NCI-H510A treated with DMSO at 0.1 percent for 48 hours (cell line): ENCODE measurements around the gene TDP1.
A peak's percentile ranks its signal among the peaks of the same experiment; 100 is the strongest.

ENCODE experiments used
- DNase-seq: peaks from one replicate; lab custom pipeline; 2025; lab: John Stamatoyannopoulos, UW

TDP1 gene

DNA sequence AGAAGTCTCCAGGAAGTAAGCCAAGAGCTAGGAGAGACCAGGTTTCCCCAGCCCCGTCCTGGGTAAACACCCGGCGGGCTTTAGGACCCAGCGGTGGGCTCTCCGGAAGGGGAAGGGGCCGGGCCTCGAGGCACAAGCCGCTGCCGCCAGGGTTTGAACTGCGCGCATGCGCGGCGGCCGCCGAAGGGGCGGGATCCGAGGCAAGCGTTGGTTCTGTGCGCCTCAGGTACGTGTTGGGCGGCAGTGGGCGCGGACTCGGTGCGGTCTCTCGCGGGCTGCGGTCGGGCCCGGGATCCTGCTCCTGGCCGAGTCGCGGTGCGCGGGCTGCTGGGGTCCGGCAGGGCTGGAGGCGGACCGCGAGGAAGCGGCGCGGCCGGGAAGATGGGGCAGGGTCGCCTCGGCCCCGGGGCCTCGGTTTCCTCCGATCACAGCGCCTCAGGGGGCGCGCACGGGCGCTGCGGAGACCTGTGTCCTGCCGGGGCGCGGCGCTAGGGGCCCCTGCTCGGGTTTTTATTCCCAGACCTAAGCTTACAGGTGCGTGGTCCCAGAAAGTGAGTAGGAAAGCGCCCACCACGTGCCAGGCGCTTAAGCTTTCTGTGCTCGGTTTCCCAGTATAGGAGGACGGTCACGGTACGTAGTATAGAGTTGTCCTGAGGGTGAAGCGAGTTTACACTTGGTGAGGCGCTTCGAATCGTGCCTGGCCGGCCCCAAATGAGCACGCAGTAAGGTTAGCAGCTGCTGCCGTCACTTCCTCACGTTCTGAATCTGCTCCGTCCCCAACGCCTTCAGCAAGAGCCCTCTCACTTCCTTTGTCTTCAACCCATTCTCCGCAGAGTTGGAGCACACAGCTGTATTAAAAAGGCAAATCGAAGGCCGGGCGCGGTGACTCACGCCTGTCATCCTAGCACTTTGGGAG lies at the start of gene TDP1:
Gene TDP1 (plus strand): TSS at position 183 of the 916 bp plus-strand sequence. CDS start 7,188 bp downstream, outside the sequence.
- peak; percentile 90 for DNase-seq

GRCh38 chr14:89906000-89906399 lies 49.7 kb upstream of the TDP1 start:
- no peak for DNase-seq

DNA sequence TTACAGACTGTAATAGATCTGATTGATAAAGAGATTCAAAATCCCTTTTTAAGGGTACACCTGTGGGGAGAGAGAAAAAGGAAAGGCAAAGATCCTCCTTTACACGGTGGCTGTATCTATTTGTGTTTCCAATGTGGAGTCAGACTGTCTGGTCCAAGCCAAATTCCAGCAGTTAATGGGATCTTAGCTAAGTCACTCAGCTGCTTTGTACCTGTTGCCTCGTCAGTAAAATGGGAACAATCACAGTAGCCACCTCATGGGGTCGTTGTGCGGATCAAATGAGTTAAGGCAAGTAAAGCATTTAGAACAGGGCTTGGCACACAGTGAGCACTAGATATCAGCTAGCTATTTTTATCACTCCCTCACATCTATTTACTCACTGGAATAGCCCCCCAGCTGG lies 48.1 kb upstream of the TDP1 start:
- no peak for DNase-seq

- DNase-seq, result no peak
Observed at GRCh38 chr14:89908712-89909450, 46.8 kb upstream of the TDP1 start.

DNA sequence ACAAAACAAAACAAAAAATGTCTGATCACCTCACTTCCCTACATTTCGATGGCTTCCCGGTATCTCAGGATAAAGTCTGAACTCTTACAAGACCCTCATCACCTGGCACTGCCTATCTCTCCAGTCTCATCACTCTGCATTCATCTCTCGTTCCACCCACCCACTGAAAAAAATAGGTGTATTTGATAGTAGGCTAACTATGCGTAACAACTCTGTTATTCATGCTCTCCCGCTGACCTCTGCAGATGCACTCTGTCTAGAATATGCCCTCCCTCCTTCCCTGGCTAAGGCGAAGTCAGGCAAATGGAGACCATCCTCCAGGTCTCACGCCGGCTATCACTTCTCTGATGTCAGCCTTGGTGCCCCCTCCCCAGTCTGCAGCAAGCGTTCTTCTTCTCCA lies 46.1 kb upstream of the TDP1 start:
- DNase-seq, result no peak

DNA sequence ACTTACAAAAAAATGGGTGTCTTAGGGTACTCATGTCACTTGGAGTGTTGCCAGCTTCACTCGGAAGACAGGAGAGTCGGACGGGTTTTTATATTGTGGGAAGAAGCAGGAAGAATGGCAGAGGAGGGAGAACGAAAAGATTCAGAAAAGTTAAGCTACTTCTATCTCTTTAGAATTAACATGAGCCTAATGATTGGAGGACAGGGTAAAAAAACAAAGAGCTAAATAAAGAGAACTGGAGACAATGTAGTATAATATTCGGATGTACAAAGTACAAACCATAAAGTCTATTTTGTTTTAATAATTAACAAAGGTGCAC lies 45.1 kb upstream of the TDP1 start:
- DNase-seq, result no peak

DNA sequence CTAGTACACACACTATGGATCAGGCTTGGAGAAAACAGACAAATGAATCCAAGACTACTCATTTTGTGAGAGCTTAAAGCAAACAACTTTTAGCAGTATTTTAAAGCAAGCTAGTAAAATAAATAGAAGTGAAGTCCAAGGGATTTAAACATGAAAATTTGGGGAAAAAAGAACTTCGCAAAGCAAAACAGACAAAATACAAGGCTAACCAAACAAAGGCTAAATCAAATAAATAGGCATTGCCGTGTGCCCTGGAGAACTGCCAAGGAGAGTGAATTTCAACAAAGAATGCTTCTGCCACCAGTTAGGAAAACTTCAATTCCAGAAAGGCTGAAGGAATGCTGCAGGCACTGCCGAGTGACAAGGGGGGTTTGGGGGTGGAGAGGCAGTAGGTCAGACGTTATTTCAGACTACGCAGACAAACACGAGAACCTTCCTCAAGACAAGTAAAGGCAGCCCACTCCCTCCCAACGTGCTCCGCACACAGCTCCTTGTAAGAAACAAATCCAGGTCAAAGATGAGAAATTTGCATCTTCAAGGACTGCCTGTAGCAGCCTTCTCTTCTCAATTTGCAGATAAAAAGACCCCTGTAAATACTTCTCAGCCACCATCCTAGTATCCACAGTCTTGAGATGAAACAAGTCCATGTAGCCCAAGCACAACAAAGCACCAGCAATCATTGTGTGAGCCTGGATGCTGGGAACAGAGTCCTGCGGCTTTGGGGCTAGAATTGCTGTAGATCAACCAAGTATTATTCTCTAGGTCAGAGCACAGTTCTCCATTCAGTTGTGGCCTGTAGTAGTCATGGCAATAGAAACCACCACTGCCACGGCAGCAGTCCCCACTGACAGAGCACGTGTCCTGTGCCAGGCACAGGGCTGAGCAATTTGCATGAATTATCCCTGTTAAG lies 44.5 kb upstream of the TDP1 start:
- no peak for DNase-seq

DNA sequence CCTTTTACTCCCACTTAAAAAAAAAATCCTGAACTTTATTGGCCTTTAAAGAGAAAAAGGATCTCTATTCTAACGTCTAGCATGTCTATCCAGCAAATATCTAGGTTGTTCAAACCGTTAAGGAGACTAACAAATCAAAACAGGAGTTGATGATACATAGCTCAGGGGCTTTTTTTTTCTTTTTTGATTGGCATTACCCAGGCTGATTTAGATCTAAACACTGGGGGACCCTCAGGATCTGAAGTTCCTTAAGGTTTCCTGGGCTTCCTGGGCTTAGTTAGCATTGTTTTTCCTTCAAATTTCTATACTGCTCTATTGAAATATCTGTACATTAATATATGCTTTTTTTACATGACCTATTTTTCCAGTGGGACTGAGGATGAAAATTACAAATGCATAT lies 43.5 kb upstream of the TDP1 start:
- DNase-seq, result no peak

GRCh38 chr14:89912667-89913211 lies 43.0 kb upstream of the TDP1 start:
- no peak for DNase-seq

- DNase-seq, result peak; percentile 82
Observed at GRCh38 chr14:89915114-89915878, 40.4 kb upstream of the TDP1 start.

GRCh38 chr14:89918721-89919120 lies 37.0 kb upstream of the TDP1 start:
- no peak for DNase-seq

DNA sequence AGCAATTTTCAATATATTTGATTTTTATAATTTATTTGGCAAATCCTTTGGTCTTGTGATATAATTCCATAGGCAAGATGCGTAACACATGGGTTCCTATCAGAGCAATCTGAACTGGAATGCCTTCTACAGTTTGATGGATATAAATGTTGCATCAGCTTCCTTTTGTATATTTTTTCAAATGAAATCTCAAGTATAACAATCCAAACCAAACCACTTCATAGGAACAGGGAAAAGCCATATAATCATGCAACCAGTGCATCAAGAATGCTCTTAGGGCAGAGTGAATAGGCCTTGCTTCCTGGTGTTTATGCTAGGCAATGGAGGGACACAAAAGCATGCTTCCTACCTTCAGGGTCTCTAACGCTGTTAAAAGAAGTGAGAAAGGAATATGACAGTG lies 35.7 kb upstream of the TDP1 start:
- no peak for DNase-seq

DNA sequence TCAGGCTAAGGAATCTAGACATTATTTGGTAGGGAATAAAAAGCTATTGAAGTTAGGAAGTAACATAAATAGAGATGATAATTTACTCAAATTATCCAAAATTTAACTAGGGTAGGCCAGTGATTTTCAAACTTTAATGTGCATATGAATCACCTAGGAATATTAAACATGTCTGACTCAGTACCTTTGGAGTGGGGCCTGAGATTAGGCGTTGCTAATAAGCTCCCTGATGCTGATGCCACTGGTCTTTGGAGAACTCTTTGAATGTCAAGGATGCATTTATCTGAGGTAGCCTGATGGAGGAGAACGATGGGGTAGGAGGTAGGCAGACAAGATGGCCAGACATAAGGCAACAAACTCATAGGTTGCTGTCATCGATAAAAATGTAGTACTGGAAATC lies 34.4 kb upstream of the TDP1 start:
- no peak for DNase-seq

DNA sequence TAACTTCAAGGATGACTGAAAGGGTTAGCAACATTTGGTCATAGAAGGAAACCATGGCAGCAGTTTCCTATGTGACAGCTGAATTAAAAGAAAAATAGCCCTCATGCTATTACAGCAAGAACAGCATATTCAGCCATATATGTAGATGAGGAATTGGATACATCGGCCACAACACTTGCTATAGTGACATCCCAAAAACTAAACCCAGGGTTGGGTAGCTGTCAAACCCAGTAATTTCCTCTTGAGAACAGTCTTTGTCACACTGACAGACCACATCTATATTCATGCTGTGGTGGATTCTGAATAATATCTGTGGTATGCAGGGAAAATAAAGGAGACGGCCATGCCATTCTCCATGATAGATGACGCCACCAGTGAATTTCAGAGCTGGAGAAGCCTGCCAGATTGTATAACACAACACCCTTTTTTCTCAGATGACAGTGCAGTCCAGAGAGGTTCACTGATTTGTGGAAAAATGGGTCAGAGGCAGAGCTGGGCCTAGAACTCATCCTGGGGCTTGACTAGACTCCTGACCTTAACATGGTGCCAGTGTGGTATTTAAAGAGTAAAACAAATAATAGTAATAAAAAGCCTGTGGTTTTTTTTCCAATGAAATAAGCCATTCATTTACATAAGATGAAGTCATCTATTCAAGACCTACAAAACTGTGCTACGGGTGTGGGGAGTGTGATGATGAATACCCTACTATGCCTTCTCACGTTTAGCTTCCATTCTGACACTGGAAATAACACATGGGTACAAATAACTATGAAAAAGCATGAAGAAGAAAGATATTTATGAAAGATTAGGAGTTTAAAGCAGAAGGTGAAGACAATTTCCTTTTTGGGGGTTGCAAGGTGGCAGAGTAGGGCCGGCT lies 33.5 kb upstream of the TDP1 start:
- DNase-seq, result no peak

DNA sequence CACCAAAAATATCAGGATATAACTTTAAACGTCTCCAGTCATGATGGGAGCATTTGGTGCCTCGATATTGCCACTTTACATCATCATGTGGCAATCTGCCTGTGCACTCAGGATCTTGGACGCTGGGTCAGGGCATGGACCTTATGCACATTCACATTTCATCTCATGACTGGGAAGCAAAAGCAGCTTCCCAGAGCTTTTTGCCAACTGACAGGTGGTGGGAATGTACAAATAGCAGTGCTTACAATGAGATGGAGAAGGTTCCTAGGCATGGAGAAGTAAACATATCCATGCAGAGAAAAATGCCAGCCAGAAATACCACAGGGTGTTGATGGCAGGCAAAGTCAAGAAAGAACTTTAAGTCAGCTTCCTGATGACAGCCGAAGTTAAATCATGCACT lies 31.5 kb upstream of the TDP1 start:
- no peak for DNase-seq

DNA sequence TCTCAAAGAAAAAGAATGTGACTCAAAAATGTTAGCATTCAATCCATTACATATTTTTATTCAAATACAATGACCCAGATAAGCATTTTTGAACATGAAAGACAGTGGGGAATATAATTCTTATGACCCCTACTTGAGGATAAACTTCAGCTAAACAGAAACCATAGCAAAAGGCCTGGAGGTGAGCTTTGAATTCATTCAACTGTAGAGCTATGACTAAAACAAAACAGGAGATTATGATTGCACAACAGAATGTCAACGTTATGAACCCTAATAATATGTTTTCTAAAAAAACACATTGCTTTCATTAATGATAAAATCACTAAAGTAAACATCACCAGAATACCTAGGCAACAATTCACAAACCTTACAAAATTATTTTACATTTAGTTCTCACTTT lies 29.0 kb upstream of the TDP1 start:
- no peak for DNase-seq

DNA sequence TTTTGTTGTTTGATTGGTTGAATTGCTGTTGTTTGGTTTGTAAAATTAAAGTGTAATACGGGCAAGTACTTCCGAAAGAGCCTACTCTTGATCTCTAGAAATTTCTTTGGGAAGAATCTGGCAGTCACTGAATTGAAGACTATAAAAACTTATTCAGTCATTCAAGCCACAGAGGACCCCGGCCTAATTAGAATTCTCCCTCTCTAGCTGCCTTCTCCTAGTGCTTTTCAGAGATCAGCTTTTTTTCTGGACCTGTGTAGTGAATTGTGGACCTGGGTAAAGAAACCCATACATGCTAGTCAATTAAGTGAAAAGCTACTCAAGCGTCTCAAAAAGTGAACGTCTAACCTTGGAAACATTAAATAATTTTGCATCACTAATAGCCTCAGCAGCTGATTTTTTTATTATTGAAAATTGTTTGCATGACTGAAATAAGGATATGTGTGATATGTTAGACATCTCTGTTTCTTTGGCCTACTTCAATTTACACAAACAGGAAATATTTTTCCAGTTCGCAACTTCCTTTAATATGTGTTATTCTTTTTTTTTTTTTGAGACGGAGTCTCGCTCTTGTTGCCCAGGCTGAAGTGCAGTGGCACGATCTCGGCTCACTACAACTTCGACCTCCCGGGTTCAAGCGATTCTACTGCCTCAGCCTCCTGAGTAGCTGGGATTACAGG lies 28.4 kb upstream of the TDP1 start:
- no peak for DNase-seq

DNA sequence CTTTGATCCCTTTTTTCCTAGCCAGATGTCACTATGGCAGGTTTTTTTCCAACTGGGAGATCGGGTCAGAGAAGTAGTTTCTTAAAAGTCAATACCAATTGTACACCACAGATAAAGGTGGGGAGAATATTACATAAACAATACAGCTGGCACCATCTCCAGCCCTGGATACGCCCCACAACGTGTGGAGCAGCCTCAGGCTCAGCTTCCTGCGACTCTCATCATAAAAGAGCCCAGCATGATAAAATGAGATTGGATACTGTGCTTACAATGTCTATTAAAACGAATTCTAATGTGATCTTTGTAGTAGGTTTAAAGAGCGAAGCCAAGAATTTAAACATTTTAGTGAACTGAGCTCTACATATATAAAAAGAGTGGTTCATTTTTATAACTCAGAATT lies 22.7 kb upstream of the TDP1 start:
- DNase-seq, result no peak

GRCh38 chr14:89936654-89937185 lies 19.0 kb upstream of the TDP1 start:
- peak; percentile 21 for DNase-seq
